IPS DF 4.7 (cell line): ENCODE data around the gene PSME3IP1.
"Not testable (repeated sequence)": the region's sequence is repeated elsewhere in the genome, so short reads cannot be mapped to it uniquely, and the experiment has no call there.

ENCODE experiments used
- DNase-seq: peaks from one replicate; pipeline ENCODE4 v3.0.0-alpha.2; 2013; ENCODE audit warnings: low spot score; ENCODE audit errors: extremely low read depth

PSME3IP1 gene

GRCh38 chr16:57185945-57186871 is at the start of gene PSME3IP1, which contains the start of gene RSPRY1:
PSME3IP1 (minus strand) TSS chr16:57186039; CDS start chr16:57173854, 12,185 bp downstream.
RSPRY1 (plus strand) TSS chr16:57186329; CDS start chr16:57204659, 18,330 bp downstream.
- DNase-seq: peak; percentile 97

GRCh38 chr16:57235128-57236021 is 49.5 kb upstream of the PSME3IP1 start:
- no peak for DNase-seq

DNA sequence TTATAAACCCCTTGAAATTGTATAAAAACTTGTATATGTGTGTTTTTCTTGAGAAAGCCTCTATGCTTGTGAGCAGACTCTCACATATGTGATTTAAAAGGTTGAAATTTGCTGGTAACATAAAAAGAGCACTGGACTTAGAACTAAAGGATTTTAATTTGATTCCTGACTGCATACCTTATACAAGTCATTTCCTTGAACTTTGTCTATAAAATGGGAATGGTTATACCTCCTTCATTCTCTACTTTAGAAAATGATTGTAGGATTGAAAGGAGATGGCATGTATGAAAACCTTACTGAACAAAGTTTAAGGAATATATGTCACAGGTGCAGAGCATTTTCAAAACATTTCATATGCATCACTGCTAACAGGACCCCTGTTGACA is 48.9 kb upstream of the PSME3IP1 start:
- DNase-seq: no peak

DNA sequence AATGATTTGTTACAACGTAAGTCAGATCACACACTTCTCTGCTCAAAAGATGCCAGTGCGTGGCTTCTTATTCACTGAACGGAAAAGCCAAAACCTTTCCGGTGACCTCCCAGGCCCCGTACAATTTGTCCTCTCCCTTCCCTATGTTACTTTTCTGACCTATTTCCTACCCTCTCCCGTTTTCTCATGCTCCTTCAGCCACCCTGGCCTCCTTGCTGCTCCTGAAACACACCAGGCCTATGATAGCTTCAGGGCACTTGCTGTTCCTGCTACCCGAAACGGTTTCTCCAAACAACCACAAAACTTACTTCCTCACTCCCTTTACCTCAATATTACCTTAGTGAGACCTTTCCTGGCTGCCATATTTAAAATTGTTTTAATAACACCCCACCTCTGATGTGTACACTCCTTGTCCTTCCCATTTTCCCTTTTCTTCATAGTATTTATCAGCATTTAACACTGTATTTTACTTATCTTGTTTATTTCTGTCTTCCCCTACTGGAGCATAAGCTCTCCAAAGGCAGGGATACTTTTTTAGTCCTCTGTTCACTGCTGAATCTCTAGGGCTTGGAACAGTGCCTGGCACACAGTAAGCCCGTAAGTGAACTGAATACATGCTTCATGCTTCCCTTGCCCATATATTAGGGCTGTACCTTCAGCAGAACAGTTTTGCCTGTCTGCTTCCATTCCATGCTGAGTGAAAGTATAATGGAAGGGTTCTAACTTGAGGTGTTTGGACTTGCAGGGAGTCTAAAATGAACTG is 48.3 kb upstream of the PSME3IP1 start:
- DNase-seq: no peak

DNA sequence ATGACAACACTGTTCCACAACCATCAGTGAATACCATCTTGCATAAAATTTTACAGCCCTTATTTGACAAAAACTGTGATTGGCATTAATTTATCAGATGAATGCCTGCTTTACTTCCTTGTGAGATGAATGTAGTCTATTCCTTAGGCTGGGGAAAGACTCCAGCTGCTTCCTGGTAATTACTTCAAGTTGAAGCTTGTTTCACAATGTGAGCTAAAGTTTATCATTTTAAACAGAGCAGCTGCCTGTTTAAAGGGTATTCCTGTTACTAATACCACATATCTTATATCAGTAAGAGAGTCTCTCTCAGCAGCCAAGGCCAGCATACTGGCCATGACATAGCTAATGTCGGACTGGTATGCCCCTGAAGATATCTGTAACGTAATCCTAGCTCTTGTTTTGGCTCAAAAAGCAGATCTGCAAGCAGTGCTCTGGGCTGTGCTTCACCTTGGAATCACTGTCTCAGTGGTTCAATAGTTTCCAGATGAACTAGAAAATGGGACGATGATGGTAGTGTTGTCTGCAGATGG is 46.0 kb upstream of the PSME3IP1 start:
- no peak for DNase-seq

DNA sequence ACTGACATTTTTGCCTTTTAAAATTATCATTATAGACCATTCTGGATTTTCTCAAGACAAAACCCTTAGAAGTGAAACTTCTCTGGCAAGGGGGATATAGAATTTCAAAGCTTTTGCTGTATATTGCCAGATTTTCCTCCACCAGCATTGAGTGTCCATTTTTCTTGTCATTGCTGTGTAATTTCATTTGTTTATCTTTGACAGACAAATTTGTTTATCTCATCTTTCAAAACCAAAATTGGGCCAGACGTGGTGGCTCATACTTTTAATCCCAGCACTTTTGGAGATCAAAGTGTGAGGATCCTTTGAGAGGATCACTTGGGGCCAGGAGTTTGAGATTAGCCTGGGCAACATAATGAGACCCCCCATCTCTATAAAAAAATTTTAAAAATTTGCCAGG is 43.2 kb upstream of the PSME3IP1 start:
- DNase-seq: no peak

GRCh38 chr16:57226701-57227621 is 41.1 kb upstream of the PSME3IP1 start:
- no peak for DNase-seq

DNA sequence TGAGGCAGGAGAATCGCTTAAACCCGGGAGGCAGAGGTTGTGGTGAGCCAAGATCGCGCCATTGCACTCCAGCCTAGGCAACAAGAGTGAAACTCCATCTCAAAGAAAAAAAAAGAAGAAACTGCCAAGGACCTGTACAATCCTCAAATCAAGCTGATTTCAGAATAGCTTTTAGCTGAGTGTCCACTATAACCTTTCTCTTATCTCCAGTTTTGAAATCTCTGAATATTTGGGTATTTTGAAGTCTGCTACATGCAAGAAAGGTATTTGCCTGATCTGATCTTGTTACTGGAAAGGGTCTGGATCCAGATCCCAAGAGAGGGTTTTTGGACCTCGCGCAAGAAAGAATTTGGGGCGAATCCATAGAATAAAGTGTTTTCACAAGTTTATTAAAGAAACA is 40.1 kb upstream of the PSME3IP1 start:
- no peak for DNase-seq

DNA sequence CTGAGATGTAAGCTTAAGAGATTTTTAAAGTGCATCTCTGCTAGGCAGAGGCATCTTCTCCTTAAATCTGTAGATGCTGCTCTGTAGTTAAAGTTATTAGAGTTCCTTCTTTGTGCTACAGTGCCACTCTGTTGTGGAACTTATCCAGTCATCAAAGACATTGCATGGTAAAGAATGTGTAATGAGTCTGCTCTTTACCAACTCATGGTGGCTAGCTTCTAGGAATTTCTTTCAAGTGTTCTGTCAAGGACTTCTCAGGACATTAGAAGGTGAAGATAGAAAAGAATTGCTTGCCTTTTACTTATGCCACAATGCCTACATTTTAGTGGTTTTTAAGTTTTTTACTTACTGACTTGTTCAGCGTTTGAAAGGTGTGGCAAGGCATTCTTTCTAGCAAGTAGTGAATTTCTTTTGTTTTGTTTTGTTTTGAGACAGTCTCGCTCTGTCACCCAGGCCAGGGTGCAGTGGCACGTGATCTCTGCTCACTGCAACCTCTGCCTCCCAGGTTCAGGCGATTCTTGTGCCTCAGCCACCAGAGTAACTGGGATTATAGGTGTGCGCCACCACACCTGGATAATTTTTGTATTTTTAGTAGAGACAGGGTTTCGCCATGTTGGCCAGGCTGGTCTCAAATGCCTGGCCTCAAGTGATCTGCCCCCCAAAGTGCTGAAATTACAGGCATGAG is 39.0 kb upstream of the PSME3IP1 start:
- no peak for DNase-seq

DNA sequence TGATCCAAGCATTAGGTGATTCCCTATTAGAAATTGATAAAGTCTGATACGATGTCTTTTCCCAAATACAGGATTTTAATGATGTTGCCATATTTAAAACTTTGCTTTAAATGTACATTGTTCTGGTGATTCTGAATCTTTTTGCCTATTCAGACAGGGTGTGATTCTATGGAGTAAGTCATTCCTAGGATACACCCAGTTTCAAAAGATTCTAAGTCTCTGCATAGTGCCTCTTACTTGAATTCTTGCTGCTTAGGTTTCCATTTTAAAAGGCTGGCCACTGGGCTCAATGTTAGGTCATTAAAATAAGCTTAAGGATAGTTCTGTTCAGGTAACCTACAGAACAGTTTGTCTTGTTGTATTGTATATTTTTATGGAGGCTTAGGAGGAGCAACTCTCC is 37.2 kb upstream of the PSME3IP1 start:
- DNase-seq: no peak

GRCh38 chr16:57216968-57217367 is 31.1 kb upstream of the PSME3IP1 start:
- DNase-seq: no peak

DNA sequence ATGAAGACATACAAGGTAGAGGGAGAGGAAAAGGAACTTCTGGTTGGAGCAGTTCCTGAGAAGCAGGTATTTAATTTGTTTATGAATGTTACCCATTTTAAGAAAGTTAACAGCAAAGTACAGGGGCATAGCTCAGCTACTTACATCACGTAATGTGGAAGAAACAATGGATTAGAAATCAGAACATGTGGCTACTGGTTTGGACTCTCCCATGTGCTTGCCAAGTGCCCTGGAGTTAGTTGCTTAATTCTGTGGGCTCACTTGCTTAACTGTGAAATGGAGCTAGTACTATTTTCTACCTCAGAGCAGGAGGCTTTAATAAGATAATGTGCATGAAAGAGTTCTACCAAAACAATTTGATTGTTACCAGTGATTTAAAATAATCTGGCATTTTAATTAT is 27.6 kb upstream of the PSME3IP1 start:
- no peak for DNase-seq

- DNase-seq: no peak
Observed at GRCh38 chr16:57209780-57210179, 23.9 kb upstream of the PSME3IP1 start.

- DNase-seq: no peak
Observed at GRCh38 chr16:57208926-57209325, 23.1 kb upstream of the PSME3IP1 start.

GRCh38 chr16:57204675-57205074 is 18.8 kb upstream of the PSME3IP1 start:
- no peak for DNase-seq

DNA sequence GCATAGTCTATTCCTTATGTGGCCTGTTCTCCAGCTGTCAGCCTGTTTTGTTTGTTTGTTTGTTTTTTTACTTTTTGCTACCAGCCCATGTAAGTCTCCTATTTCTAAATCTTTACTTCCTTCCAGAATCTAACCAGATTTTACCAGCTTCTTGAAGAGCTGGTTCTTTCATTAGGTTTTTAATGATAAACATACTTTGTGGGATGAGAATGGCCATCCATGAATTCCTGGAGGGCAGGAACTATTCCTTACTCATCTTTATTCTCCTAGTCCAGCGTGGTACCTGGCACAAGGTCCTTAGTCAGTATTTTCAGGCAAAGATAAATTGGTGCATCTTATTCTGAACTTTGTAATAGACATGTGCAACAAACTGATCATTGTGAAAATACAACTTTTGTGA is 17.6 kb upstream of the PSME3IP1 start:
- DNase-seq: no peak

DNA sequence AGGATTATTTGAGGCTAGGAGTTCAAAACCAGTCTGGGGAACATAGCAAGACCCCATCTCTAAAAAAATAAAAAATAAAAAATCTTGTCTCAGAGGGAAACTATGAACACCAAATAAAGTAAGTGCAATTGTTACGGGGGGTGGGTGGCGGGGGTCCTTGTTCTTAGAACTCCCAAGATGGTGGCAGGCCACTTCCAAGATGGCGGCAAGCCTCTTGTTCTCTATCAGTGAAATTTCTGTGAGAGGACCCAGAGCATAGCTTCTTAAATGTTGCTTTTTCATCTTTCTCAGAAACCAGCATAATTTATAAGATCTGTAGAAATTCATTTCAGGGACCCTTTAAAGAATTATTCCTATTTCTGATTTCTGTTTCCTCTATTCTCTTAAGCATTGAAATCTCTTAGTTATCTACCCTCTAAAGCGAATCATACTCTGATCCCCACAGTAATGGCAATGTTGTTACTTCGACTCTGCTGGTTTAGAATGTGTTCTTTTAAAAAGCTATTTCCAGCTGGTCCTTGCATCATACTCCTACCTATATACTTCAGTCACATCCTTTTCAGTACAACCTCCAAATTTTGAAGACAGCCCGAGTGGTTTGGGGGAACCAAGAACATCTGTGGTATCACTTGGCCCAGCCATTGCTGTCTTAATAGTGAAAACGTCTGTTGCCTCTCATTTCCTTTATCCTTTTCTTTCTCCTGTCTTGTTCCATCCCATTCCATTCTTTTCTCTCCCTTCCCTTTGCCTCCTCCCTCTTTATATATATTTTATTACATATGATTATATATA is 16.5 kb upstream of the PSME3IP1 start:
- DNase-seq: no peak

DNA sequence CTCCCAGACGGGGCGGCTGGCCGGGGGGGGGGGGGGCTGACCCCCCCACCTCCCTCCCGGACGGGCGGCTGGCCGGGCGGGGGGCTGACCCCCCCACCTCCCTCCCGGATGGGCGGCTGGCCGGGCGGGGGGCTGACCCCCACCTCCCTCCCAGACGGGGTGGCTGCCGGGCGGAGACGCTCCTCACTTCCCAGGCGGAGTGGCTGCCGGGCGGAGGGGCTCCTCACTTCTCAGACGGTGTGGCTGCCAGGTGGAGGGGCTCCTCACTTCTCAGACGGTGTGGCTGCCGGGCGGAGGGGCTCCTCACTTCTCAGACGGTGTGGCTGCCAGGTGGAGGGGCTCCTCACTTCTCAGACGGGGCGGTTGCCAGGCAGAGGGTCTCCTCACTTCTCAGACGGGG is 15.1 kb upstream of the PSME3IP1 start:
- DNase-seq: not testable (repeated sequence)

GRCh38 chr16:57200321-57200720 is 14.5 kb upstream of the PSME3IP1 start:
- not testable (repeated sequence) for DNase-seq
